ENCODE data around the gene SMCHD1.
"Not testable (repeated sequence)": the region's sequence is repeated elsewhere in the genome, so short reads cannot be mapped to it uniquely, and the experiment has no call there.

The SMCHD1 gene

DNA sequence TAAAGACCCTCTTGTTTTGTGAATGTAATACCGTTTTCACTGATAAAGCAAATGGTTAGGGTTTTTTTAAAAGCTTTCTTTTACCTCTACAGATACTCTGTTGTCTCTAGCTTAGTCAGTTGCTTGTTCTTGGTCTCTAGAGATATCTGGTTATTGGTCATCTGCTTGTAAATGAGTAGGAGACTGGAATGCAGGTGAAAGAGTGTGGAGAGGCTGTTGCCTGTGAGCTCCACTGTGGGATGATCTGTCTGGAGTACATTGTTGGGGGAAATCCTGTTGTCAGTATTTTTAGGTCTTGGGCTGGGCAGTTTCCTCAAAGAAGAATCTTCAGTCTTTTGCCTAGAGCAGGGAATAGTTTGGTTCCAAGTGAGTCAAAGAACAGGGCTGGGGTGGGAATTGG is 67.7 kb downstream of the SMCHD1 start:
- DNase-seq, result no peak

DNA sequence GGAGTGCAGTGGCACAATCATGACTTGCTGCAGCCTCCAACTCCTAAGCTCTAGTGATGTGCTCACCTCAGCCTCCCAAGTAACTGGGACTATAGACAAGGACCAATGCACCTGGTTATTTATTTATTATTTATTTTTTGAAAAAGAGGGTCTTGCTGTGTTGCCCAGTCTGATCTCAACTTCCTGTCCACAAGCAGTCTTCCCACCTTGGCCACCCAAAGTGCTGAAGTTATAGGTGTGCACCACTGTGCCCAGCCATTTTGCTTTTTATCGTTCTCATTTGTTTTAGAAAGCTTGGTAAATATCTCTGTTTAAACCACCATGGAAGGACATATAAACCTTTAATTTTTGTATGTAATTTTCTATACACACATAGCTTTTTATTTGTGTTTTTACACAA is 74.2 kb downstream of the SMCHD1 start:
- no peak for DNase-seq

DNA sequence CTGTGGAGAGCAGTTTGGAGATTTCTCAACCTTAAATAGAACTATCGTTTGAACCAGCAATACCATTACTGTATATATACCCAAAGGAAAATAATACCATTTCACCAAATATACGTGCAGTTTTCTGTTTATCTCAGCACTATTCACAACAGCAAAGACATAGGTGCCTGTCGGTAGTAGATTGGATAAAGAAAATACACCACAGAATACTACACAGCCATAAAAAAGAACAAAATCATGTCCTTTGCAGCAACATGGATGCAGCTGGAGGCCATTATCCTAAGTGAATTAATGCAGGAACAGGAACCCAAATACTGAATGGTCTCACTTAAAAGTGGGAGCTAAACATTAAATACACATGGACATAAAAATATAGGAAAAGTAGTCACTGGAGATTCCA is 81.3 kb downstream of the SMCHD1 start:
- DNase-seq, result no peak

DNA sequence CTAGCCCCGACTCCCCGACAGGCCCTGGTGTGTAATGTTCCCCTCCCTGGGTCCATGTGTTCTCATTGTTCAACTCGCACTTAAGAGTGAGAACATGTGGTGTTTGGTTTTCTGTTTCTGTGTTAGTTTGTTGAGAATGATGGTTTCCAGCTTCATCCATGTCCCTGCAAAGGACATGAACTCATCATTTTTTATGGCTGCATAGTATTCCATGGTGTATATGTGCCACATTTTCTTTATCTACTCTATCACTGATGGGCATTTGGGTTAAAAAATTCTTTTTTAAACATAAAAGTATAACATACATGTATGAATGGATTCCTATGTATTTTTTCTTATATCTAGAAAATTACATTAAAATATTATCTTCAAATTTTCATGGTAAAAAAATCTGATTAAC is 84.6 kb downstream of the SMCHD1 start:
- DNase-seq, result not testable (repeated sequence)

DNA sequence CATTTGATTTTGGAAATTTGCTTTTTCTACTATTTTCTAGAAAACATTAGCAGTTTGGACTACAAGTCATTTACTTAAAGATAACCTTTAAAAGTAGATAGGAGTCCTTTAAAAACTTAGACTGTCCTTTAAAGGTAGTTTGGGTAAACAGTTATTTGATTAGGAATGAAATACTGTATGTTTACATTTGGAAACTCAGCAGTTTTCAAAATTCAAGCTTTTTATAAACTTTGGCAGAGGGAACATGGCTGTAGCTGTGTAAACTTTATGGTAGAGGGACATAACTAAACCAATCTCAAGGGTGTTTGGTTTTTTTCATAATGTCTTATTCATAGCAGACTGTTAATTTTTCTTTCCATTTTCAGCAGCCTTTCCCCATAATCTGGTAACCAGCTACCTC is 90.7 kb downstream of the SMCHD1 start:
- DNase-seq, result no peak

DNA sequence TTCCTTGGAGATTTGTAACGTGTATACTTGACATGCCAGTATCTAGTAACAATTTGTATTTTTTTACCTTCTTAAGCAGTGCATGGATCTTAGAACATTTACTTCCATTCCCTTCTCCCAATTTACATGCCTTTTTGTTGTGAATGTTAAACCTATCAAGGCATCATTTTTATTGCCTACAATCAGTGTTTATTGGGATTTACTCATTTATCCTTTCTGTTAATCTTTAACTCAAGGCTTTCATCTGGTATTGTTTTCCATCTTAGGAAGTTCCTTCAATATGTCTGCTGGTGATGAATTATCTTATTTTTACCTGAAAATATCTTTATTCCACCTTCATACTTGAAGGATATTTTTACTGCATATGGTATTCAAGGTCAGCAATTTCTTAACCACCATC is 102.8 kb downstream of the SMCHD1 start:
- no peak for DNase-seq

DNA sequence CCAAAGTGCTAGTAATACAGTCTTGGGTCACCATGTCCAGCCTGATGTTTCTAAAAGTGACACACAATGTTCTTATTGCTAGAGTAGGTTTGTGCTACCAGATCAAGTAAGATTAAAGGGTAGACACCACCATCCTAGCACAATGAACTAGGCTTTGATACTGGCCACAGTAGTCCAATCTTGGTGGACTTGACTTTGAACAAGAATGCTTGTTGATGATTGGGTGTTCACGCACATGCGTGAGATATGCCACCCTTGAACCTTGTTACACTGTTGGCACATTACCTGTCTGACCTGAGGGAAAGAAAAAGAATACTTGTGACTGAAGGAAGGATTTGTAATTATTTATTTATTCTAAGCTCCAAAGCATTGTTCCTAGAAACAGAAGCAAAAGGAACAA is 119.1 kb downstream of the SMCHD1 start:
- no peak for DNase-seq

DNA sequence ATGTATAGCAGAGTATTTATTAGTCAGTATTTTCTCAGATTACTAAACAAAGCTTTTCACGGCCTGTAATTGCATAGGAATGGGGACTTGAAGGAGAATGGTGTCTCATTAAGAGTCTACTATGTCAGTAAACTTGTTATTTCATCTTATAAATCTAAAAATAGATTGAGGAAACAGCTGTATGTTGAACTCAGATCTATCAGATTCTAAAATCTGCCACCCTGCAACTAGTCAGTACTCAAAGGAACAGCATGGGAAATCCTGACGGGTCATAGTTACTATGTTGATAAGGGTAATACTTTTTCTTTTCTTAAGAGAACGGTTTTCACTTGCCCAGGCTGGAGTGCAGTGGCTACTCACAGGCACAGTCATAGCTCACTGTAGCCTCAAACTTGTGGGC is 121.1 kb downstream of the SMCHD1 start:
- DNase-seq, result no peak

DNA sequence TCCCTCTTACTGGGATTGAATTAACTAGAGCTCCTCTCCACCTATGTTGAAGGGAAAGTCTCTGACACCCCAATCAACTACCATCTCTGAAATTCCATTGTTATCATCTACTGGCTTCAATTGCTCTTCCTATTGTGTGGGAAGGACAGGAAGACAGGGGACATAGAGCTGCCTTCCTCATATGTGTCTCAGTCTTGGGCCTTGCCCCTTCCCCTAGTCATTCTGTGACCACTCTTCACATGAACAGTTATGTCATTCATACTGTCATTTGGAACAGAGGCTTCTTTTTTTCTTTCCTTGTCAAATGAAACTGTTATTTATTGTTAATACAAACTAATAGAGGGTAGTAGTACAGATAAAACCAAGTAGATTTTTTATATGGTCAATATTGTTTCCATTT is 121.7 kb downstream of the SMCHD1 start:
- DNase-seq, result no peak

DNA sequence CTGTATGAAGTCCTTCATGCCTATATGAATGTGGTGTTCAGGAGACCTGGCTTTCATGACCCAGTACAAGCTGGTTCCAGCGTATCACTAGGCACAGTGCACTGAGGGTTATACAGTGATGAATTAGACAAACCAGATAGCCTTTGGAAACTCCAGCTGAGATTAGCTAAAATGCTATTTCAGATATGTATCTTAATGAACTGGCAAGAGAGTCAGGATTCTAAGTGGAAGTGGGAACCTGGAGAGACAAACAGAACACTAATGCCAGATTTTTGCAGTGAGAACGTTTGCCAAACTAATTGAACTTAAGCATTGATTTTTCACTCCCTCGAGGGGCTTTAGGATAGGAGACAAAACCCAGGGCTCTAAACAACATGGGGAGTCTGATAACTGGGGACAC is 125.2 kb downstream of the SMCHD1 start:
- DNase-seq, result no peak

DNA sequence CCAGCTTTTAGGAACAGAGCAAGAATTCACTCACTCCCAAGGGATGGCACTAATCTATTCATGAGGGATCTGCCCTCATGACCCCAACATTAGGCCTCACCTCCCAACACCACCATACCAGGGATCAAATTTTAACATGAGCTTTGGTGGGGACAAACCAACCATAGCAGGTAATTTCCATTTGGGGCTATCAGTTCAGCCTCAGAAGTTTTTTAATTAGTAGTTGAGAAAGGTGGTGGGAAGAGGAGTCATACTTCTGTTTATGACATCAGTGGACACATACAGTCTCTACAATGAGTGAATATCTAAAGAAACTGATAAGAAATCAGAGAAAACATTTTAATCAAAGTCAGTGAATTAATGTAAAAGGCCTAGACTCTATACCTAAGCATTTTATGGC is 131.7 kb downstream of the SMCHD1 start:
- no peak for DNase-seq

DNA sequence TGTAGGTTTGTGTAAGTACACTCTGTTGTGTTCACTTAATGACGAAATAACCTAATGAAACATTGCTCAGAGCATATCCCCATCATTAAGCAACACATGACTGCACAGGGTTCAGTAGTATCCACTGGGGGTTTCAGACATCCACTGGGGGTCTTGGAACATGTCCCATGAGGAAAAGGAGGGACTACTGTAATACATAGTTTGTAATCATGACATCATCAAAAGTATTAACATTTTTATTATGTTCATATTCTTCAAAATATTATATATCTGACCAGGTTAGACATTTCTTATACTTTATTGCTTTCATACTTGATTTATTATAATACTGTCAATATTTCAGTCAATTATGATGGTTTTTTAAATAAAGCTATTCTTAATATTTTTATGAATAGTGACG is 136.9 kb downstream of the SMCHD1 start:
- no peak for DNase-seq

DNA sequence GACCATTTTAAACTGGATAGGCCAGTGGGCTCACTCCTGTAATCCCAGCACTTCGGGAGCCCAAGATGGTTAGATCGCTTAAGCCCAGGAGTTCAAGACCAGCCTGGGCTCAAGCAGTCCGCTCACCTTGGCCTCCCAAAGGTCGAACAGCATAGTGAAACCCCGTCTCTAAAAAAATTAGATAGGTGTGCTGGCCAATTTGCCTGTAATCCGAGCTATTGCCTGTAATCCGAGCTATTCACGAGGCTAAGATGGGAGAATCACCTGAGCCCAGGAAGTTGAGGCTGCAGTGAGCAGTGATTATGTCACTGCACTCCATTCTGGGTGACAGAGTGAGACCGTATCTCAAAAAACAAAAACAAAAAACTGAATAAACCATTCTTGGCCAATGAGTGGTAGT is 138.6 kb downstream of the SMCHD1 start:
- no peak for DNase-seq

DNA sequence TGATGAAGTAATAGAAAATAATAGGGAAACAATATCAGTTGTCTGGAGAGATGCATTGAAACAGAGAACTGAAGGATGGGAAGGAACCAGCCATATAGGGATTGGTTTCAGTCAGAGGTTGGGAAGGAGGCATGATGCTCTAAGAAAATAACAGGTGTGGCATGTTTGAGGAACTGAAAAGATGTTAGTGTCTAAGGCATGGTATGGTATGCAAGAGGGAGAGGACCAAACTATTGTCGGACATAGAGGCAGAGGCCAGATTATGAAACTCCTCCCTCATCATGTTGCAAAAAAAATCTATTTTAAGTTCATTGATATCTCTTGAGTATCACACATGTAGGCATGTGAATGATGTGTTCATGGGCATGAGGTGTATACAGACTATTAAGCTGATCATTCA is 142.4 kb downstream of the SMCHD1 start:
- DNase-seq, result no peak

DNA sequence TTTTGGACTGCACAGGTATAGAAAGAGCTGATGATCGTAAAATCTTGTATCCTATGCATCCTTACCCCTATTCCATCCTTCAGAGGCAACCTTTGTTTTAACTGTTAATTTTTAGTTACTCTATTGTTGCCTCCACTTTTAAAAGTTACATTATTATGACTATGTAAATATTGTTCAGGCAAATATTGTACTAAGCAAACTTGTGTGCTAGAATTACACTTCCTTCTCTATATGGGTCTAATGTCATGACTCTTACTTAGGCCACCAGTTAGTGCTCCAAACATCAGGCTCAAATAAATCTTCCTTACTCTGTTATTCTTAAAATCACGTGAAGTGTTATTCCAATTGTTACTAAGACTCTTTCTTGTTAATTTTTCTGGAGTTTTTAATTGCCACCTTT is 143.8 kb downstream of the SMCHD1 start:
- no peak for DNase-seq

DNA sequence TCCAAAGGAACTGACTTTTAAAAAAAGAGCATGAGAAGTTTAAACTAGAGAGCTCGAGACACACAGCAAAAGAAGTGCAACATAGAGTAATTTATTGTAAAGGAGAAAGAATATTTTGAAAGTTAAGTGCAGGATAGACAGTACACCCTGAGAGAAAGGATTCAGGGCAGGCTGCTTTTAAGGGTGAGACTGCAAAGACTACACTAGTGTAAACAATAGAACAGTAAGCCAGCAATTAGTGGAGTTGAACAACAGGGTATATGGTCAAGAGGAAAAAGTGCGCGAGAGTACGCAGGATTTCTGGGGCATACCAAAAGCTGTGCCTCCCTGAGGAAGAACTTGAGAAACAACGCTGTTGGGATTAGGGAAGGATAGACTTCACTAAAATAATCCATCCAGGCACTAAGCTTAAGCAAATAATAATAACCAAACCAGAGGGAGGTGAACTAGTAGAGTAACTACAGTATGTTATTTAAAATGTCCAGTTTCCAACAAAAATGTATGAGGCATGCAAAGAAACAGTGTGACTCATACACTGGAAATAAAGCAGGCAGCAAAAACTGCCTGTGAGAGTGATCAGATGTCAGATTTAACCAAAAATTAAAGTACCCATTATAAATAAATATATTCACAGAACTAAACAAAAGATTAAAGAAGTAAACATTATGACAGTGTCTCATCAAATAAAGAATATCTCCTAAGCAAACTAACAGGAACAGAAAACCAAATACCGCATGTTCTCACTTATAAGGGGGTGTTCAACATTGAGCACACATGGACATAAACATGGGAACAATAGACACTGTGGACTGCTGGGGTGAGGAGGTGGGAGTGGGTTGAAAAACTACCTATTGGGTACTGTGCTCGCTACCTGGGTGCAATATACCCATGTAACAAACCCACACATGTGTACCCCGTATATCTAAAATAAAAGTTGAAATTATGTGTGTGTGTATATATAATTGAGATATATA is 150.7 kb downstream of the SMCHD1 start:
- no peak for DNase-seq

DNA sequence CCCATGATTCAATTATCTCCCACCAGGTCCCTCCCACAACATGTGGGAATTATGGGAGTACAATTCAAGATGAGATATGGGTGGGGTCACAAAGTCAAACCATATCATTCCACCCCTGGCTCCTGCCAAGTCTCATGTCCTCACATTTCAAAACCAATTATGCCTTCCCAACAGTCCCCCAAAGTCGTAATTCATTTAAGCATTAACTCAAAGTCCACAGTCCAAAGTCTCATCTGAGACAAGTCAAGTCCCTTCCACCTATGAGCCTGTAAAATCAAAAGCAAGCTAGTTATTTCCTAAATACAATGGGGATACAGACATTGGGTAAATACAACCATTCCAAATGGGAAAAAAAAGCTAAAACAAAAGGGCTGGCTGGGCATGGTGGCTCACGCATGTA is 153.1 kb downstream of the SMCHD1 start:
- DNase-seq, result not testable (repeated sequence)

DNA sequence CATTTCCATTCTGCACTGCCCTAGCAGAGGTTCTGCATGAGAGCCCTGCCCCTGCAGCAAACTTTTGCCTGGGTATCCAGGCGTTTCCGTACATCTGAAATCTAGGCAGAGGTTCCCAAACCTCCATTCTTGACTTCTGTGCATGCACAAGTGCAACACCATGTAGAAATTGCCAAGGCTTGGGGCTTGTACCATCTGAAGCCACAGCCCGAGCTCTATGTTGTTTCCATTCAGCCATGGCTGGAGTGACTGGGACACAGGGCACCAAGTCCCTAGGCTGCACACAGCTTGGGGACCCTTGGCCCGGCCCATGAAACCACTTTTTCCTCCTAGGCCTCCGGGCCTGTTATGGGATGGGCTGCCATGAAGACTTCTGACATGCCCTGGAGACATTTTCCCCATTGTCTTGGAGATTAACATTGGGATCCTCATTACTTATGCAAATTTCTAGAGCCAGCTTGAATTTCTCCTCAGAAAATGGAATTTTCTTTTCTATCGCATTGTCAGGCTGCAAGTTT is 154.2 kb downstream of the SMCHD1 start:
- DNase-seq, result not testable (repeated sequence)

DNA sequence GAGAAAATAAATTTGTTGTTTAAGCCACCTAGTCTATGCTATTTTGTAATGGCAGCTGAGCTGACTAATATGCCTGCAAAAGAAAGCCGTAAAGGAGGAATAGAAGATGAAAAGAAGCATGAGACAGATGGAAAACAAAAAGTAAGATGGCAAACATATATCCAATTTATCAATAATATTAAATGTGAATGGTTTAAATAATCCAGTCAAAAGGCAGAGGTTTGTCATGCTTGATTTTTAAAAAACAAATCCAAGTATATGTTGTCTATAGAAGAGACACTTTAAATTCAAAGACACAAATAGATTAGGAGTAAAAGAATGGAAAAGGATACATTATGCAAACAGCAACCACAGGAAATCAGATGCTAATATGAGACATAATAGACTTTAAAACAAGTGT is 155.9 kb downstream of the SMCHD1 start:
- no peak for DNase-seq

DNA sequence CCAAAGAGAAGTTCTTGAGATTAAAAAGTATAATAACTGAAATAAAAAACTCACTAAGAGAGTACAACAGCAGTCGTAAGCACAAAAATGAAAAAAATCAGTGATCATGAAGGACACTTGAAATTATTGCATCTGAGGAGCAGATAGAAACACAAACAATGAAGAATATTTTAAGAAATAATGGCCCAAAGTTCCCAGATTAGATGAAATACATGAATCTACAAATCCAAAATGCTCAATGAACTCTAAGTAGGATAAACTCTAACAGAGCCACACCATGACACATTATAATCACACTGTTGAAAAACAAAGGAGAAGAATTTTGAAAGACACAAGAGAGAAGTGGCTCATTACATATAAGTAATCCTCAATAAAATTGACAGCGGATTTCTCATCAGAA is 159.4 kb downstream of the SMCHD1 start:
- no peak for DNase-seq

DNA sequence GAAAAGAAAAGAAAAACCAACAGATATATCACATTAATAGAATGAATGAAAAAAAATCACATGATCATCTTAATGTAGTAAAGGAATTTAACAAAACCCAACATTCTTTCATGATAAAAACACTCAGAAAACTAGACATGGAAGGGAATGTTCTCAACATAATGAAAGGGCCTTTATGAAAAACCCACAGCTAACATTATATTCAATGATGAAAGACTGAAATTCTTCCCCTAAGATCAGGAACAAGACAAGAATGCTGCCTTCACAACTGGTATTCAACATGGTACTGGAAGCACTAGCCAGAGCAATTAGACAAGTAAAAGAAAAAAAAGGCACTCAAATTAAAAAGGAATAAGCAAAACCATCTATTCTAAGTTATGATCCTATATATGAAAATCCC is 162.8 kb downstream of the SMCHD1 start:
- no peak for DNase-seq

DNA sequence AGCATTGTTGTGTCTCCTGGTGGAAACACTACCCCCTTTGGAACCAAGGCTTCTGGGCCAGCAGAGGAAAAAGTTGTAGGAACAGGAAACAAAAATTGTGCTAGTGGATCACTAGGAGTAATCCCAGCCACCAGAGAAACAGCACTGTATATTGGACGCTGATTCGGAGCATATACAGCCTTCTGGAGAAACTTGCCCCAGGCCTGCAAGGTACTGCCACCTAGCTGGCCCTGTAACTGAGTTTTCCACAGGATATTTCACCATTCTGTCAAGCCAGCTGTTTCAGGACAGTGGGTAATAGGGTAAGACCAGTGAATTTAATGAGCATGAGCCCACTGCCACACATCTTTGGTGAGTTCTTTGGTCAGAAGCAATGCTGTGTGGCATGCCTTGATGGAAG is 166.2 kb downstream of the SMCHD1 start:
- no peak for DNase-seq

DNA sequence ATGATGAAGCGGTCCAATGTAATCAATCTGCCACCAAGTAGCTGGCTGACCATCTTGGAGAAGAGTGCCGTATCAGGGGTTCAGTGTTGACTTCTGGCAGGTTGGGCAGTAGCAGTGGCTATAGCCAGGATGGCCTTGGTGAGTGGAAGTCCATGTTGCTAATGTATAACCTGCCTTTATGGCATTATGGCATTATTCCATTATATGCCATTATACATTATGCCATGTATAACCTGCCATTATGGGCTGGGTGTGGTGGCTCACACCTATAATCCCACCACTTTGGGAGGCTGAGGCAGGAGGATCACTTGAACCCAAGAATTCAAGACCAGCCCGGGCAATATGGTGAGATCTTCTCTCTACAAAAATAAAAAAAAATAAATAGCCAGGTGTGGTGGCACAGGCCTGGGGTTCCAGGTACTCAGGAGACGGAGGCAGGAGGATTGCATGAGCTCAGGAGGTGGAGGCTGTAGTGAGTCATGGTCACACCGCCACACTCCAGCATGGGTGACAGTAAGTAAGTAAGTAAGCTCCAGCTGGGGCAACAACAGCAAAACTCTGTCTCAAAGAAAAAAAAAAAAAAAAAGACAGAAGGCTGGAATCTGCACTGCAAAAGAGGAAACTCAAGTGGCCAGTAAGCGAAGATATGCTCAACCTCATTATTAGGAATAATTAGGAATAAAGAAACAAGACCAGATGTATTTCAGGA is 166.8 kb downstream of the SMCHD1 start:
- no peak for DNase-seq

DNA sequence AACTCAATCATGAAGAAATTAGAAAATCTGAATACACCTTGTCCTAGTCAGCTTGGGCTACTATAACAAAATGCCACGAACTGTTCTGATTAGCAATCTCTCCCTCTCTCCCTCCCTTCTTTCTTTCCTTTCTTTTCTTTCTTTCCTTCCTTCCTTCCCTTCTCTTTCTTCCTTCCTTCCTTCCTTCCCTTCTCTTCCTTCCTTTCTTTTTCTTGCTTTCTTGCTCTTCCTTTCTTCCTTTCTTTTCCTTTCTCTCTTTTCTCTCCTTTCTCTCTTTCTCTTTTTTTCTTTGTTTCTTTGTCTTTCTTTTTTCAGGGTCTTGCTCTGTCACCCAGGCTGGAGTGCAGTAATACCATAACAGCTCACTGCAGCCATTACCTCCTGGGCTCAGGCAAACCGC is 167.7 kb downstream of the SMCHD1 start:
- no peak for DNase-seq

All from NCI-H2107 (cell line).